Body of pancreas (tissue), 4 donors: ENCODE data around the gene ILDR2.

Source experiments
- CTCF ChIP-seq, 7 experiments: fragments of 450-650 bp in 4 of 7; fragments of 200-600 bp in 3 of 7; sonication (generic) in 3 of 7; IDR thresholded peaks; one replicate each; pipeline ENCODE4 v1.5.1; 2016 to 2019; ENCODE audit warnings: antibody characterized with exemption in 7 of 7
- POLR2A ChIP-seq, 3 donors: fragments of 450-650 bp; IDR thresholded peaks; one replicate each; pipeline ENCODE4 v1.6.1; 2016; ENCODE audit warnings: antibody characterized with exemption in 3 of 3, mild to moderate bottlenecking in 2 of 3

DNA sequence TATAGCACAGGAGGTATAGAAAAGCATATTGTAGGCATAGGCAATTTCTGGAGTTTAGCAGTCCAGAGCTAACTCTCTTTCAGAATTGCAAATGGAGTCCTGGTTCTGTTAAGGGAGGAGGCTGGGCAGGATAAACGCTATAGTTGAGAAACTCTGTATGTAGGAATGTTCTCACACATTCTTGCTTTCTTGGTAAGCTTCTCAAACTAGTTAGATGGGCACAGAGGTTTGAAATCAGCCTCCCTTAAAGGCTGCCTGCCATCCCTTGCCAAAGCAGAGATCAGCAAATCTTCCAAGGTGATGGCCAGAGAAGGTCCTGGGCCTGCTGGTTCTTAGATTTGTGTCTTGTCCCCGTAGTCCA, 56.4 kb downstream of the ILDR2 start:
- TF ChIP-seq CTCF (IDR thresholded peaks at IDR 0.05) (no peak), POLR2A (IDR thresholded peaks at IDR 0.05) (no peak)
